ENCODE measurements around the gene ABCA4. TPM values are rescaled to one million over a fixed set of nuclear protein-coding genes. Genes with fewer than 3 reads are reported as not detected.
A peak's percentile ranks its signal among the peaks of the same experiment; 100 is the strongest.

Gene ABCA4
- total and polyA plus RNA-seq, 2 donors (not counting 3 experiments of a cell fraction or from before 2014, with no cell fraction given) = 2.3 to 4.9 TPM

DNA sequence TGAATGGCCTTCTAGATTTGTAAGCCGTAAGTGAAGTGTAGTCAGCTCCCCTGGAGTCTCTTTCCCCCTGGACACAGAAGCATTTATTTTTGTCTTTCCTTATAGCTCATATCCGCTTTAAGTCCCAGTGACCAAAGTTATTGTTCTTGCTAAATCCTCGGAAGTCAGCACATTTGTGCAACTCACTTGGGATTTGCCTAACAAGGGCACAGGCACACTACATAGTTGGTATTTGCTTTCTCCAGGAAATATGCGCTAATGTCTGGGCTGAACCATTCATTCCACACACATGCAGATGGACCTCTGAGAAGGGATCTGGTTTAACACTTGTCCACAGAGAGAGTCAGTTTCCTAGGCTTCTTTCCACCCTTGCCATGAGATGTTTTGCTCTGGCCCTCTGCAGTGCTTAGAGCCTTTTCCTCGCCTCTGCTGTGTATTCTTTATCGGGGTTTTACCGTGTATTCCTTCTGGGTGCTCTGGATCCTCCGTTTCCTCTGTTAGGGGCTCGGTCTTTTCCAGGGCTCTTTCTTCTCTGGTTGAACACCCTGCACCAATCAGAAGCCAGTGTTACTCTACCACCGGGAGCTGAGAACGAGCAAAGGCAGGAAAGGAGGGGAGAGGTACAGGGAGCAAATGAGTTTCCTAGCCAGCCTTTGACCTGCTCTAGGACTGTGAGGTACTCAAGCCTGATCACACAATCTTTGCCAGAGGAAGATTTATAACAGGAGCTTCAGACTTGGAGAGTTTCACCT lies 72.4 kb downstream of the ABCA4 start:
- Histone ChIP-seq H2AFZ (ENCODE audit: low read depth, low read length) (peak overlapping the region; percentile 49), H3K4me2 (ENCODE audit: insufficient read depth, low read length) (peak overlapping the region; percentile 78), H3K79me2 (ENCODE audit: control insufficient read depth, insufficient read depth, low read length) (no peaks in the 10 kb centered on the region), H3K27ac (ENCODE audit: insufficient read depth, low read depth, low read length) (peak overlapping the region; percentile 99), H3K36me3 (ENCODE audit: control insufficient read depth in 2 of 2, extremely low read depth in 1 of 2, insufficient read depth in 2 of 2, low read length in 2 of 2) (no peaks in the 10 kb centered on the region), H3K9me1 (replicated peaks; ENCODE audit: control insufficient read depth, extremely low read depth, insufficient read depth, low read length) (no peaks in the 10 kb centered on the region), H3K9ac (replicated peaks; ENCODE audit: extremely low read depth, insufficient read depth, low read length) (peak overlapping the region; percentile 97), H3K4me3 (replicated peaks in 1 of 3; ENCODE audit: insufficient read depth in 1 of 3, low read depth in 1 of 3, low read length in 3 of 3) (peak overlapping the region in 1 of 3 experiments; percentile 39), H3K9me3 (replicated peaks; ENCODE audit: control insufficient read depth, insufficient read depth, low read length) (no peaks in the 10 kb centered on the region), H3K4me1 (ENCODE audit: control insufficient read depth, extremely low read depth, insufficient read depth, low read length) (peaks cover 64% of the 10 kb centered on the region), H3K27me3 (ENCODE audit: control insufficient read depth in 2 of 2, insufficient read depth in 2 of 2, low read length in 2 of 2) (no peaks in the 10 kb centered on the region), H4K20me1 (replicated peaks; ENCODE audit: control insufficient read depth, extremely low read depth, insufficient read depth, low read length) (no peaks in the 10 kb centered on the region)
- POLR2A ChIA-PET = interaction anchor here (0.6 to 2.6 kb wide), 9 partner anchors 10 to 277 kb away, joined by 3 to 16 read pairs (median 4); partner anchors contain the start of gene ARHGAP29
- CTCF ChIA-PET = interaction anchor here (1.0 to 32.6 kb wide), 11 partner anchors 9 to 286 kb away, joined by 3 to 1439 read pairs (median 5); no protein-coding TSS in a partner anchor
- FAIRE-seq (peak; percentile 100), DNase-seq (ENCODE audit: low read depth, low spot score) (peak; percentile 98)
- TF ChIP-seq MYC (IDR thresholded peaks at IDR 0.05; ENCODE audit: low read depth, low read length) (no peak), POLR2A (IDR thresholded peaks at IDR 0.05; ENCODE audit: low read depth, low read length) (peak; percentile 65), POLR2AphosphoS5 (IDR thresholded peaks at IDR 0.05; ENCODE audit: insufficient read depth, low read depth, low read length) (peak; percentile 76), JUN (IDR thresholded peaks at IDR 0.05; ENCODE audit: borderline replicate concordance, insufficient read depth, insufficient read length, low read depth) (peak; percentile 79)
- intact Hi-C loops (cut with micrococcal nuclease) (loop anchor here (1.0 kb wide), 4 partner anchors 10 to 277 kb away; no protein-coding TSS in a partner anchor), dilution Hi-C loops (cut with MboI; ENCODE audit: extremely low pct_ligation_motif_present, low sequenced_read_pairs) (no loop called here)
- TSS peak; percentile 92 for BruUV-seq (replicated peaks)

- TF ChIP-seq, protein P1, sequence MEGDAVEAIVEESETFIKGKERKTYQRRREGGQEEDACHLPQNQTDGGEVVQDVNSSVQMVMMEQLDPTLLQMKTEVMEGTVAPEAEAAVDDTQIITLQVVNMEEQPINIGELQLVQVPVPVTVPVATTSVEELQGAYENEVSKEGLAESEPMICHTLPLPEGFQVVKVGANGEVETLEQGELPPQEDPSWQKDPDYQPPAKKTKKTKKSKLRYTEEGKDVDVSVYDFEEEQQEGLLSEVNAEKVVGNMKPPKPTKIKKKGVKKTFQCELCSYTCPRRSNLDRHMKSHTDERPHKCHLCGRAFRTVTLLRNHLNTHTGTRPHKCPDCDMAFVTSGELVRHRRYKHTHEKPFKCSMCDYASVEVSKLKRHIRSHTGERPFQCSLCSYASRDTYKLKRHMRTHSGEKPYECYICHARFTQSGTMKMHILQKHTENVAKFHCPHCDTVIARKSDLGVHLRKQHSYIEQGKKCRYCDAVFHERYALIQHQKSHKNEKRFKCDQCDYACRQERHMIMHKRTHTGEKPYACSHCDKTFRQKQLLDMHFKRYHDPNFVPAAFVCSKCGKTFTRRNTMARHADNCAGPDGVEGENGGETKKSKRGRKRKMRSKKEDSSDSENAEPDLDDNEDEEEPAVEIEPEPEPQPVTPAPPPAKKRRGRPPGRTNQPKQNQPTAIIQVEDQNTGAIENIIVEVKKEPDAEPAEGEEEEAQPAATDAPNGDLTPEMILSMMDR (IDR thresholded peaks at IDR 0.05; ENCODE audit: extremely low read depth in 1 of 2, insufficient read depth in 1 of 2, low read depth in 1 of 2, low read length in 2 of 2) = no peak
- TF ChIP-seq EZH2 (IDR thresholded peaks at IDR 0.05; ENCODE audit: borderline replicate concordance, low read depth, low read length, severe bottlenecking) (no peak), POLR2AphosphoS5 (IDR thresholded peaks at IDR 0.05; ENCODE audit: insufficient read depth, low read depth, low read length) (no peak)
- Histone ChIP-seq H3K4me1 (ENCODE audit: control insufficient read depth, extremely low read depth, insufficient read depth, low read length) (peaks cover 68% of the 10 kb centered on the region), H3K79me2 (ENCODE audit: control insufficient read depth, insufficient read depth, low read length) (no peaks in the 10 kb centered on the region), H3K27ac (ENCODE audit: insufficient read depth, low read depth, low read length) (peak overlapping the region; percentile 99), H2AFZ (ENCODE audit: low read depth, low read length) (no peak overlapping the region), H3K9ac (replicated peaks; ENCODE audit: extremely low read depth, insufficient read depth, low read length) (peak overlapping the region; percentile 97), H3K27me3 (ENCODE audit: control insufficient read depth in 2 of 2, insufficient read depth in 2 of 2, low read length in 2 of 2) (no peaks in the 10 kb centered on the region), H3K36me3 (ENCODE audit: control insufficient read depth in 2 of 2, extremely low read depth in 1 of 2, insufficient read depth in 2 of 2, low read length in 2 of 2) (no peaks in the 10 kb centered on the region), H3K4me3 (replicated peaks in 1 of 3; ENCODE audit: insufficient read depth in 1 of 3, low read depth in 1 of 3, low read length in 3 of 3) (no peak overlapping the region), H3K4me2 (ENCODE audit: insufficient read depth, low read length) (peak overlapping the region; percentile 78), H4K20me1 (replicated peaks; ENCODE audit: control insufficient read depth, extremely low read depth, insufficient read depth, low read length) (no peaks in the 10 kb centered on the region), H3K9me3 (replicated peaks; ENCODE audit: control insufficient read depth, insufficient read depth, low read length) (no peaks in the 10 kb centered on the region), H3K9me1 (replicated peaks; ENCODE audit: control insufficient read depth, extremely low read depth, insufficient read depth, low read length) (no peaks in the 10 kb centered on the region)
- no peak for DNase-seq (ENCODE audit: low read depth, low spot score)
- ChIA-PET POLR2A (interaction anchor here (0.6 to 2.6 kb wide), 7 partner anchors 10 to 277 kb away, joined by 3 to 16 read pairs (median 5); partner anchors contain the start of gene ARHGAP29), CTCF (interaction anchor here (1.0 to 32.6 kb wide), 10 partner anchors 9 to 287 kb away, joined by 3 to 1439 read pairs (median 6); no protein-coding TSS in a partner anchor)
- dilution Hi-C loops (cut with MboI; ENCODE audit: extremely low pct_ligation_motif_present, low sequenced_read_pairs) (no loop called here), intact Hi-C loops (cut with micrococcal nuclease) (loop anchor here (1.0 kb wide), 4 partner anchors 10 to 277 kb away; no protein-coding TSS in a partner anchor)
- TSS peak; percentile 94 for BruUV-seq (replicated peaks)
- no peak for FAIRE-seq
Measured at GRCh38 chr1:94047949-94048348, 73.0 kb downstream of the ABCA4 start.

Data from endothelial cell of umbilical vein (primary cell).